Measurements from ENCODE around the gene NEXN.

GRCh38 chr1:77888781-77889642 lies 588 bp downstream of the NEXN start:
- TF ChIP-seq POLR2A (IDR thresholded peaks at IDR 0.05; ENCODE audit: borderline replicate concordance, extremely low read depth, insufficient read depth, insufficient read length) (no peak), CTCF (IDR thresholded peaks at IDR 0.05 in 2 of 3, conservative IDR thresholded peaks at IDR 0.05 in 1 of 3; ENCODE audit: borderline replicate concordance in 1 of 3, insufficient read depth in 1 of 3, low read depth in 2 of 3, low read length in 2 of 3) (no peak), ZBTB33 (IDR thresholded peaks at IDR 0.05; ENCODE audit: extremely low read depth, insufficient replicate concordance, low read length) (no peak), POLR2AphosphoS5 (IDR thresholded peaks at IDR 0.05; ENCODE audit: low read depth, low read length) (no peak), EZH2phosphoT487 (IDR thresholded peaks at IDR 0.05; ENCODE audit: borderline replicate concordance) (no peak), YY1 (IDR thresholded peaks at IDR 0.05; ENCODE audit: extremely low read depth, insufficient replicate concordance, low read depth, low read length) (no peak), ZNF274 (IDR thresholded peaks at IDR 0.05; ENCODE audit: low read depth, low read length) (no peak), EZH2 (IDR thresholded peaks at IDR 0.05) (no peak), SIN3A (IDR thresholded peaks at IDR 0.05; ENCODE audit: low read depth) (no peak), ELF1 (IDR thresholded peaks at IDR 0.05; ENCODE audit: borderline replicate concordance, low read depth) (no peak), ATF3 (IDR thresholded peaks at IDR 0.05) (no peak), MAX (IDR thresholded peaks at IDR 0.05) (no peak), CEBPB (IDR thresholded peaks at IDR 0.05; ENCODE audit: low read depth) (no peak), SP1 (IDR thresholded peaks at IDR 0.05; ENCODE audit: low read depth) (no peak)
